HCT116 (cell line): ENCODE data around the gene UFL1. TPM values are rescaled to one million over a fixed set of nuclear protein-coding genes. Genes with fewer than 3 reads are reported as not detected.

Source experiments
- ATAC-seq: fragments of 200-7000 bp; cut with Tn5 transposase; 2 replicates; pipeline ENCODE4 v1.9.1; 2020; ENCODE audit warnings: mild to moderate bottlenecking, moderate library complexity
- BruUV-seq: library from RNA; stranded (reverse); fragments of 400-500 nt; replicated peaks from 2 replicates; lab custom pipeline; 2021; lab: Mats Ljungman, UMichigan
- CTCF ChIA-PET: fragments of 300-600 bp; sonication (Branson Sonifier 250); formaldehyde crosslinking; loops from one replicate; lab custom pipeline; 2021; ENCODE audit warnings: antibody characterized with exemption; lab: Charles Lee
- POLR2A ChIA-PET: fragments of 300-600, 350-600 bp; sonication (Branson Sonifier 250); formaldehyde crosslinking; loops from one replicate; lab custom pipeline; 2021; ENCODE audit warnings: antibody characterized with exemption; lab: Charles Lee
- RAD21 ChIA-PET, 2 experiments: fragments of 300-600 bp; sonication (Branson Sonifier 250); formaldehyde crosslinking; loops; one replicate each; lab custom pipeline; 2023; ENCODE audit warnings: low total read pairs in 2 of 2; ENCODE audit not compliant: uncharacterized antibody in 2 of 2, unreplicated experiment in 2 of 2, low non-redundant PET in 1 of 2; lab: Charles Lee
- DNase-seq: peaks from one replicate; pipeline ENCODE4 v3.0.0-alpha.2; 2010; ENCODE audit warnings: low read depth, low spot score
- H2AFZ ChIP-seq: fragments of 200-600 bp; shearing (Covaris generic), sonication (generic); 2 replicates; pipeline ENCODE4 v1.6.1; 2017; ENCODE audit warnings: low read depth, mixed run types, mixed read lengths, antibody characterized with exemption, low read length; ENCODE audit not compliant: poor library complexity, severe bottlenecking
- H3K27ac ChIP-seq: 2 replicates; pipeline ENCODE4 v1.5.1; 2012; ENCODE audit warnings: low read depth, low read length
- H3K27me3 ChIP-seq: fragments of 200-600 bp; sonication (generic); 2 replicates; pipeline ENCODE4 v1.6.1; 2016; ENCODE audit warnings: mixed run types, low read length, mixed read lengths; ENCODE audit not compliant: insufficient read depth
- H3K36me3 ChIP-seq, 2 experiments: fragments of 200-500 bp in 1 of 2; fragments of 200-600 bp in 1 of 2; sonication (Bioruptor generic) in 1 of 2; sonication (generic) in 1 of 2; 2 replicates each; pipeline versions ENCODE4 v1.5.1 to v1.6.1; 2014 to 2016; ENCODE audit warnings: low read length in 2 of 2, inconsistent platforms in 1 of 2, mixed read lengths in 1 of 2, mixed run types in 1 of 2; ENCODE audit not compliant: insufficient read depth in 2 of 2, control insufficient read depth in 1 of 2
- H3K4me1 ChIP-seq, 2 experiments: fragments of 200-600 bp in 1 of 2; sonication (generic) in 1 of 2; 2 replicates each; pipeline versions ENCODE4 v1.5.1 to v1.6.1; 2012 to 2017; ENCODE audit warnings: low read length in 2 of 2, inconsistent platforms in 1 of 2, mild to moderate bottlenecking in 1 of 2, mixed read lengths in 1 of 2, mixed run types in 1 of 2, moderate library complexity in 1 of 2; ENCODE audit not compliant: insufficient read depth in 2 of 2, control insufficient read depth in 1 of 2
- H3K4me2 ChIP-seq: fragments of 200-600 bp; sonication (generic); 2 replicates; pipeline ENCODE4 v1.6.1; 2017; ENCODE audit warnings: mixed run types, low read length, mixed read lengths
- H3K4me3 ChIP-seq, 2 experiments: fragments of 200-600 bp in 1 of 2; sonication (generic) in 1 of 2; replicated peaks in 1 of 2; 2 replicates each; pipeline ENCODE4 v1.5.1; 2011 to 2016; ENCODE audit warnings: low read length in 2 of 2, control low read depth in 1 of 2, low read depth in 1 of 2, mild to moderate bottlenecking in 1 of 2, mixed read lengths in 1 of 2, mixed run types in 1 of 2
- H3K79me2 ChIP-seq: fragments of 200-600 bp; sonication (generic); 2 replicates; pipeline ENCODE4 v1.6.1; 2017; ENCODE audit warnings: mild to moderate bottlenecking, mixed run types, low read length, moderate library complexity, mixed read lengths; ENCODE audit not compliant: insufficient read depth
- H3K9ac ChIP-seq: fragments of 200-600 bp; sonication (generic); 2 replicates; pipeline ENCODE4 v1.6.1; 2016; ENCODE audit warnings: low read length, mixed read lengths
- H3K9me2 ChIP-seq: fragments of 200-600 bp; sonication (generic), shearing (Covaris generic); 2 replicates; pipeline ENCODE4 v1.6.1; 2017; ENCODE audit warnings: mixed run types, mild to moderate bottlenecking, moderate library complexity; ENCODE audit not compliant: insufficient read depth
- H3K9me3 ChIP-seq, 2 experiments: fragments of 200-500 bp in 1 of 2; fragments of 200-600 bp in 1 of 2; sonication (Bioruptor generic) in 1 of 2; sonication (generic) in 1 of 2; 2 replicates each; pipeline ENCODE4 v1.6.1; 2014 to 2017; ENCODE audit warnings: low read length in 2 of 2, mixed read lengths in 2 of 2, inconsistent platforms in 1 of 2, low read depth in 1 of 2, mild to moderate bottlenecking in 1 of 2, mixed run types in 1 of 2, moderate library complexity in 1 of 2; ENCODE audit not compliant: control insufficient read depth in 1 of 2, insufficient read depth in 1 of 2
- H4K20me1 ChIP-seq: fragments of 200-600 bp; sonication (generic), shearing (Covaris generic); 2 replicates; pipeline ENCODE4 v1.6.1; 2017; ENCODE audit warnings: mixed run types, mild to moderate bottlenecking, moderate library complexity; ENCODE audit not compliant: insufficient read depth
- CBX3 ChIP-seq: IDR thresholded peaks from 2 replicates; pipeline ENCODE4 v1.6.1; 2012; ENCODE audit warnings: low read depth
- ELF1 ChIP-seq: IDR thresholded peaks from 2 replicates; pipeline ENCODE4 v1.6.1; 2012; ENCODE audit warnings: low read depth, borderline replicate concordance
- FOSL1 ChIP-seq: IDR thresholded peaks from 2 replicates; pipeline ENCODE4 v1.6.1; 2012; ENCODE audit warnings: low read depth
- JUND ChIP-seq: IDR thresholded peaks from 2 replicates; pipeline ENCODE4 v1.6.1; 2012
- MAX ChIP-seq: IDR thresholded peaks from 2 replicates; pipeline ENCODE4 v1.6.1; 2012
- POLR2A ChIP-seq: IDR thresholded peaks from 2 replicates; pipeline ENCODE4 v1.7.0; 2011; ENCODE audit warnings: borderline replicate concordance; ENCODE audit not compliant: insufficient read depth, insufficient read length; ENCODE audit errors: extremely low read depth
- RAD21 ChIP-seq: IDR thresholded peaks from 2 replicates; pipeline ENCODE4 v1.6.1; 2012; ENCODE audit warnings: low read depth, mild to moderate bottlenecking
- SRF ChIP-seq: IDR thresholded peaks from 2 replicates; pipeline ENCODE4 v1.6.1; 2012; ENCODE audit warnings: low read depth
- TCF7L2 ChIP-seq: IDR thresholded peaks from 2 replicates; pipeline ENCODE4 v1.7.0; 2011; ENCODE audit warnings: borderline replicate concordance, inconsistent platforms; ENCODE audit not compliant: insufficient read depth, insufficient read length; ENCODE audit errors: extremely low read depth
- YY1 ChIP-seq: IDR thresholded peaks from 2 replicates; pipeline ENCODE4 v1.6.1; 2011; ENCODE audit warnings: low read length, low read depth, moderate library complexity, mild to moderate bottlenecking; ENCODE audit not compliant: insufficient replicate concordance; ENCODE audit errors: extremely low read depth
- ZFX ChIP-seq: fragments of 450-650 bp; IDR thresholded peaks from 2 replicates; pipeline ENCODE4 v1.6.1; 2017
- ZNF274 ChIP-seq: fragments of 200-500 bp; sonication (Bioruptor generic); IDR thresholded peaks from 2 replicates; pipeline ENCODE4 v1.6.1; 2014; ENCODE audit warnings: mild to moderate bottlenecking, low read depth, low read length, inconsistent platforms
- intact Hi-C: fragments of 100-400 bp; cut with micrococcal nuclease; formaldehyde crosslinking; loops from 2 replicates; pipeline ENCODE4 v1.10.0; 2022
- total RNA-seq: library from RNA; stranded (reverse); gene quantifications from one replicate; pipeline ENCODE4 v1.2.1, GENCODE V29; 2021; ENCODE audit not compliant: unreplicated experiment
- TF ChIP-seq, protein P1 (sequence below): IDR thresholded peaks from 2 replicates; pipeline ENCODE4 v1.6.1; 2012
- TF ChIP-seq, protein P2 (sequence below): IDR thresholded peaks from 2 replicates; pipeline ENCODE4 v1.6.1; 2012; ENCODE audit warnings: low read depth
- TF ChIP-seq, protein P3 (sequence below), 3 experiments: fragments of 200-600 bp in 1 of 3; sonication (generic) in 1 of 3; IDR thresholded peaks in 2 of 3; conservative IDR thresholded peaks in 1 of 3; 2 replicates each; pipeline ENCODE4 v1.5.1; 2012 to 2017; ENCODE audit warnings: low read depth in 2 of 3, low read length in 2 of 3, antibody characterized with exemption in 1 of 3, borderline replicate concordance in 1 of 3, control low read depth in 1 of 3, mild to moderate bottlenecking in 1 of 3, mixed read lengths in 1 of 3, mixed run types in 1 of 3, moderate library complexity in 1 of 3; ENCODE audit not compliant: insufficient read depth in 1 of 3

The UFL1 gene
- total RNA-seq, 1 experiment from 2014 or later, result 19.6 TPM

DNA sequence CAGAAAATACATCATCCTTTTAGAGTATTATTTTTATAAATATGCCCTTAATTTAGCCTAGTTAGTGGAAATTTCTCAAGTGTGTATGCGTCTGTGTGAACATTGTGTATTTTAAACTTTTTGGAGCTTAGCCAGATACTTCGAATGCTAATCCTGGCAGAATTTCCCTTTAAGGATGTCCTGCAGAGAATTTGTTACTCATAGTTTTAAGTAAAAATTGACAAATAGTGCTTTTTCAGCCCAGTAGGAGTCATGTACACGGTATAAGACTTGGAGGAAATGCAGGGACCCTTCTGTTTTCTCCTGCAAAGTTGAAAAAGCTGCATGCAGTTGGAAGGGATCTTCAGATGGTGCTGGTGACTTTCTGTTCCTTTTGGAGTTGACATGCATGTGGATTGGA lies 41.3 kb downstream of the UFL1 start, which contains the start of gene FHL5:
FHL5 (plus strand) TSS at position 243 of the 400 bp plus-strand sequence. CDS start 40,486 bp downstream, outside the sequence.
- H3K4me2 ChIP-seq, result no peak within 1 kb of the TSS
- no peak within 1 kb of the TSS for H2AFZ ChIP-seq
- ATAC-seq, result no peak
- no peaks in the 10 kb centered on the region for H3K27me3 ChIP-seq
- H3K9me2 ChIP-seq, result no peaks in the 10 kb centered on the region
- H4K20me1 ChIP-seq, result no peaks in the 10 kb centered on the region
- TF ChIP-seq CBX3, result no peak
- TF ChIP-seq JUND, result no peak
- no peak for TF ChIP-seq SRF
- TF ChIP-seq, protein P1, sequence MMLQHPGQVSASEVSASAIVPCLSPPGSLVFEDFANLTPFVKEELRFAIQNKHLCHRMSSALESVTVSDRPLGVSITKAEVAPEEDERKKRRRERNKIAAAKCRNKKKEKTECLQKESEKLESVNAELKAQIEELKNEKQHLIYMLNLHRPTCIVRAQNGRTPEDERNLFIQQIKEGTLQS, result no peak
- TF ChIP-seq, protein P2, sequence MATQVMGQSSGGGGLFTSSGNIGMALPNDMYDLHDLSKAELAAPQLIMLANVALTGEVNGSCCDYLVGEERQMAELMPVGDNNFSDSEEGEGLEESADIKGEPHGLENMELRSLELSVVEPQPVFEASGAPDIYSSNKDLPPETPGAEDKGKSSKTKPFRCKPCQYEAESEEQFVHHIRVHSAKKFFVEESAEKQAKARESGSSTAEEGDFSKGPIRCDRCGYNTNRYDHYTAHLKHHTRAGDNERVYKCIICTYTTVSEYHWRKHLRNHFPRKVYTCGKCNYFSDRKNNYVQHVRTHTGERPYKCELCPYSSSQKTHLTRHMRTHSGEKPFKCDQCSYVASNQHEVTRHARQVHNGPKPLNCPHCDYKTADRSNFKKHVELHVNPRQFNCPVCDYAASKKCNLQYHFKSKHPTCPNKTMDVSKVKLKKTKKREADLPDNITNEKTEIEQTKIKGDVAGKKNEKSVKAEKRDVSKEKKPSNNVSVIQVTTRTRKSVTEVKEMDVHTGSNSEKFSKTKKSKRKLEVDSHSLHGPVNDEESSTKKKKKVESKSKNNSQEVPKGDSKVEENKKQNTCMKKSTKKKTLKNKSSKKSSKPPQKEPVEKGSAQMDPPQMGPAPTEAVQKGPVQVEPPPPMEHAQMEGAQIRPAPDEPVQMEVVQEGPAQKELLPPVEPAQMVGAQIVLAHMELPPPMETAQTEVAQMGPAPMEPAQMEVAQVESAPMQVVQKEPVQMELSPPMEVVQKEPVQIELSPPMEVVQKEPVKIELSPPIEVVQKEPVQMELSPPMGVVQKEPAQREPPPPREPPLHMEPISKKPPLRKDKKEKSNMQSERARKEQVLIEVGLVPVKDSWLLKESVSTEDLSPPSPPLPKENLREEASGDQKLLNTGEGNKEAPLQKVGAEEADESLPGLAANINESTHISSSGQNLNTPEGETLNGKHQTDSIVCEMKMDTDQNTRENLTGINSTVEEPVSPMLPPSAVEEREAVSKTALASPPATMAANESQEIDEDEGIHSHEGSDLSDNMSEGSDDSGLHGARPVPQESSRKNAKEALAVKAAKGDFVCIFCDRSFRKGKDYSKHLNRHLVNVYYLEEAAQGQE, result no peak
- no peak for TF ChIP-seq MAX
- TF ChIP-seq ZNF274, result no peak
- TF ChIP-seq RAD21, result no peak
- no peak for TF ChIP-seq TCF7L2
- TF ChIP-seq YY1, result no peak
- TF ChIP-seq, protein P3, sequence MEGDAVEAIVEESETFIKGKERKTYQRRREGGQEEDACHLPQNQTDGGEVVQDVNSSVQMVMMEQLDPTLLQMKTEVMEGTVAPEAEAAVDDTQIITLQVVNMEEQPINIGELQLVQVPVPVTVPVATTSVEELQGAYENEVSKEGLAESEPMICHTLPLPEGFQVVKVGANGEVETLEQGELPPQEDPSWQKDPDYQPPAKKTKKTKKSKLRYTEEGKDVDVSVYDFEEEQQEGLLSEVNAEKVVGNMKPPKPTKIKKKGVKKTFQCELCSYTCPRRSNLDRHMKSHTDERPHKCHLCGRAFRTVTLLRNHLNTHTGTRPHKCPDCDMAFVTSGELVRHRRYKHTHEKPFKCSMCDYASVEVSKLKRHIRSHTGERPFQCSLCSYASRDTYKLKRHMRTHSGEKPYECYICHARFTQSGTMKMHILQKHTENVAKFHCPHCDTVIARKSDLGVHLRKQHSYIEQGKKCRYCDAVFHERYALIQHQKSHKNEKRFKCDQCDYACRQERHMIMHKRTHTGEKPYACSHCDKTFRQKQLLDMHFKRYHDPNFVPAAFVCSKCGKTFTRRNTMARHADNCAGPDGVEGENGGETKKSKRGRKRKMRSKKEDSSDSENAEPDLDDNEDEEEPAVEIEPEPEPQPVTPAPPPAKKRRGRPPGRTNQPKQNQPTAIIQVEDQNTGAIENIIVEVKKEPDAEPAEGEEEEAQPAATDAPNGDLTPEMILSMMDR (IDR thresholded peaks at IDR 0.05 in 2 of 3, conservative IDR thresholded peaks at IDR 0.05 in 1 of 3; ENCODE audit: borderline replicate concordance in 1 of 3, insufficient read depth in 1 of 3, low read depth in 2 of 3, low read length in 2 of 3), result no peak
- TF ChIP-seq FOSL1, result no peak
- TF ChIP-seq ELF1, result no peak
- TF ChIP-seq ZFX, result no peak
- no peak for TF ChIP-seq POLR2A
- TF ChIP-seq, all 23 proteins: peak for 0
- H3K79me2 ChIP-seq, result no peaks in the 10 kb centered on the region
- CTCF ChIA-PET, result no interaction called here
- H3K27ac ChIP-seq, result no peak within 1 kb of the TSS
- no peaks in the 10 kb centered on the region for H3K36me3 ChIP-seq
- H3K9me3 ChIP-seq, result no peaks in the 10 kb centered on the region
- H3K4me1 ChIP-seq, result no peaks in the 10 kb centered on the region
- POLR2A ChIA-PET, result no interaction called here
- intact Hi-C loops, result no loop called here
- DNase-seq, result no peak
- no TSS peak for BruUV-seq
- RAD21 ChIA-PET, result no interaction called here
- H3K4me3 ChIP-seq, result no peak within 1 kb of the TSS
- H3K9ac ChIP-seq, result no peak within 1 kb of the TSS
